Suprapubic skin (tissue), 3 donors: ENCODE measurements around the gene ADAMTS19.

Source experiments
- POLR2AphosphoS5 ChIP-seq, 3 donors: sonication (generic); formaldehyde crosslinking; IDR thresholded peaks; one replicate each; pipeline ENCODE4 v1.6.1; 2017; ENCODE audit warnings: antibody characterized with exemption in 3 of 3
- TF ChIP-seq, protein P1 (sequence below), 2 donors: fragments of 200-600 bp in 1 of 2; fragments of 450-650 bp in 1 of 2; sonication (generic) in 1 of 2; IDR thresholded peaks; one replicate each; pipeline ENCODE4 v1.5.1; 2016 to 2019; ENCODE audit warnings: antibody characterized with exemption in 2 of 2, mild to moderate bottlenecking in 1 of 2, moderate library complexity in 1 of 2

DNA sequence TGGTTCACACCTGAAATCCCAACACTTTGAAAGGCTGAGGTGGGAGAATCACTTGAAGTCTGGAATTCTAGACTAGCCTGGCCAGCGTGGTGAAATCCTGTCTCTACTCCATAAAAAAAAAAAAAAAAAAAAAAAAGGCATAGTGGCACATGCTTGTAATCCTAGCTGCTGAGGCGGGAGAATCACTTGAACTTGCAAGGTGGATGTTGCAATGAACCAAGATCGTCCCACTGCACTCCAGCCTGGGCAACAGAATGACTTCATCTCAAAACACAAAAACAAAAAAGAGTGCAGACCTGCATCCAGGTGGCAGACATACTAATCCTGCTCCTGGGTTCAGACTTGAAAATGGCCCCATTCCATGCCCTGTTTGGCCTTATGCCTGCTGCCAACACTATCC, 21.8 kb upstream of the ADAMTS19 start:
- TF ChIP-seq, protein P1, sequence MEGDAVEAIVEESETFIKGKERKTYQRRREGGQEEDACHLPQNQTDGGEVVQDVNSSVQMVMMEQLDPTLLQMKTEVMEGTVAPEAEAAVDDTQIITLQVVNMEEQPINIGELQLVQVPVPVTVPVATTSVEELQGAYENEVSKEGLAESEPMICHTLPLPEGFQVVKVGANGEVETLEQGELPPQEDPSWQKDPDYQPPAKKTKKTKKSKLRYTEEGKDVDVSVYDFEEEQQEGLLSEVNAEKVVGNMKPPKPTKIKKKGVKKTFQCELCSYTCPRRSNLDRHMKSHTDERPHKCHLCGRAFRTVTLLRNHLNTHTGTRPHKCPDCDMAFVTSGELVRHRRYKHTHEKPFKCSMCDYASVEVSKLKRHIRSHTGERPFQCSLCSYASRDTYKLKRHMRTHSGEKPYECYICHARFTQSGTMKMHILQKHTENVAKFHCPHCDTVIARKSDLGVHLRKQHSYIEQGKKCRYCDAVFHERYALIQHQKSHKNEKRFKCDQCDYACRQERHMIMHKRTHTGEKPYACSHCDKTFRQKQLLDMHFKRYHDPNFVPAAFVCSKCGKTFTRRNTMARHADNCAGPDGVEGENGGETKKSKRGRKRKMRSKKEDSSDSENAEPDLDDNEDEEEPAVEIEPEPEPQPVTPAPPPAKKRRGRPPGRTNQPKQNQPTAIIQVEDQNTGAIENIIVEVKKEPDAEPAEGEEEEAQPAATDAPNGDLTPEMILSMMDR (IDR thresholded peaks at IDR 0.05): no peak
- TF ChIP-seq POLR2AphosphoS5 (IDR thresholded peaks at IDR 0.05): no peak
